Measurements from ENCODE around the gene CFAP251. TPM values are rescaled to one million over a fixed set of nuclear protein-coding genes. Genes with fewer than 3 reads are reported as not detected.
"Not testable (repeated sequence)": the region's sequence is repeated elsewhere in the genome, so short reads cannot be mapped to it uniquely, and the experiment has no call there.

CFAP251 gene
- polyA plus RNA-seq, 1 donor = 14.5 TPM

GRCh38 chr12:122026706-122027333 lies 108.4 kb downstream of the CFAP251 start:
- no peak for DNase-seq

- DNase-seq = no peak
Measured at GRCh38 chr12:122028165-122028904, 109.9 kb downstream of the CFAP251 start.

GRCh38 chr12:122028905-122029560 lies 110.6 kb downstream of the CFAP251 start:
- no peak for DNase-seq

GRCh38 chr12:122029620-122030423 lies 111.4 kb downstream of the CFAP251 start:
- DNase-seq = no peak

- no peak for DNase-seq
Measured at GRCh38 chr12:122030424-122031035, 112.1 kb downstream of the CFAP251 start.

- DNase-seq = no peak
Measured at GRCh38 chr12:122031342-122032216, 113.2 kb downstream of the CFAP251 start.

GRCh38 chr12:122032580-122032979 lies 114.2 kb downstream of the CFAP251 start:
- DNase-seq = no peak

- no peak for DNase-seq
Measured at GRCh38 chr12:122035292-122035691, 116.9 kb downstream of the CFAP251 start.

GRCh38 chr12:122036153-122036552 lies 117.8 kb downstream of the CFAP251 start:
- DNase-seq = no peak

- peak; percentile 71 for DNase-seq
Measured at GRCh38 chr12:122040579-122041386, 122.4 kb downstream of the CFAP251 start.

- DNase-seq = not testable (repeated sequence)
Measured at GRCh38 chr12:122041458-122041857, 123.1 kb downstream of the CFAP251 start.

GRCh38 chr12:122042910-122043309 lies 124.5 kb downstream of the CFAP251 start:
- no peak for DNase-seq

- DNase-seq = no peak
Measured at GRCh38 chr12:122043476-122043875, 125.1 kb downstream of the CFAP251 start.

GRCh38 chr12:122045262-122045661 lies 126.9 kb downstream of the CFAP251 start:
- no peak for DNase-seq

GRCh38 chr12:122046145-122046544 lies 127.8 kb downstream of the CFAP251 start:
- DNase-seq = no peak

GRCh38 chr12:122048151-122048550 lies 129.8 kb downstream of the CFAP251 start:
- DNase-seq = no peak

GRCh38 chr12:122049827-122050226 lies 131.4 kb downstream of the CFAP251 start:
- DNase-seq = no peak

GRCh38 chr12:122050706-122051105 lies 132.3 kb downstream of the CFAP251 start:
- no peak for DNase-seq

GRCh38 chr12:122051231-122051876 lies 133.0 kb downstream of the CFAP251 start:
- DNase-seq = no peak

All from left kidney (tissue), 2 donors.